ENCODE results near the gene SUGCT. TPM values are rescaled to one million over a fixed set of nuclear protein-coding genes. Genes with fewer than 3 reads are reported as not detected.

SUGCT gene
- total RNA-seq, 1 donor from 2014 or later = 12.0 TPM

DNA sequence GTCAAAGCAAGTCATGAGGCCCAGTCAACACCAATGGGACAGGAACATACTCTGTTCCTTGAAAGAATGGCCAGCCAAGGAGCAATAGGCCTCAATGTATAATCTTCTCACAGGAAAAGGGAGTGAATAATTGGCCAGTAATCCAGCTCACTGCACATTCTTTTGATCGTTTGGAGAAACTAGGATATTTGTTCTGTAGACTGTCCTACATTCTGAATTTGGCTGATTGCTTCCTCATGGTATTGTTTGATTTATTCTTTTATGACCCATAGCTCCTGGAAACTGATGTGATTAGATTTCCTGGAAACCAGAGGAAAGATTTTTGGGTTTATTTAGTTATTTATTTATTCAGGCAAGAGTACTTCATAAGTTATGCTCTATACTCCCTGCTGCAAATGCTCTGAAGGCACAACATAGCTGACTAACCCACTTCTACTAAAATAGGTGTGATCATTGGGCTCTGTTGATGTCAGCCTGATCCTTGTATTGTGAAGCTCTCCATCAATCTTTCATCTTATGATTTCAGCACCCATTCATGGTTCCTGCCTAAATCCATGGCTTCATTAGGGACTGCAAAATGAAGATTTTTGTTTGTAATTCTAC is 745.2 kb downstream of the SUGCT start:
- Histone ChIP-seq H3K9ac (ENCODE audit: low read depth in 1 of 3, low read length in 3 of 3) (no peak overlapping the region), H3K27ac (ENCODE audit: low read depth, low read length) (no peak overlapping the region), H3K9me3 (ENCODE audit: control insufficient read depth in 3 of 3, low read length in 3 of 3) (no peaks in the 10 kb centered on the region)

DNA sequence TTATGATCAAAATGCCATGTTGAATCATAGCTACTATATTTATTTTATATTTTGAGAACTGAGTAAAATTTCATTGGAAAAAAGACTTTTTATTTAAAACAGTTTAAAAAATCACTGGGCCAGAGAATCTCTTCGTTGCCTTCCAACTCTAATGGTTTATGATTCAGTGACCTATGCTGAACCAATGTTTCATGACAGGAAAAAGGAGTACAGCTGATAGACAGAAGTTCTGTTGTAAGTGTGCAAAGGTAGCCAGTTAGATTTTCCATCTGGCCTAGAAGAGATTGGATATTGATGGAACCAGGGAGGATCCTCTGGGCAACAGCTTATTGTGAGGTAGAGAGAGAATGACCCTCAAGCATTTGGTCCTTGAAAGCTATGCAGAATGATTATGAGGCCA is 745.8 kb downstream of the SUGCT start:
- Histone ChIP-seq H3K27me3 (ENCODE audit: control insufficient read depth in 3 of 3, insufficient read depth in 3 of 3, low read length in 3 of 3) (no peaks in the 10 kb centered on the region), H3K4me1 (ENCODE audit: control insufficient read depth in 3 of 3, insufficient read depth in 3 of 3, low read length in 3 of 3) (no peaks in the 10 kb centered on the region), H3K9ac (ENCODE audit: low read depth in 1 of 3, low read length in 3 of 3) (no peak overlapping the region), H3K4me3 (ENCODE audit: low read length in 3 of 3) (no peak overlapping the region), H3K27ac (ENCODE audit: low read depth, low read length) (no peak overlapping the region), H3K9me3 (ENCODE audit: control insufficient read depth in 3 of 3, low read length in 3 of 3) (no peaks in the 10 kb centered on the region), H3K36me3 (ENCODE audit: control insufficient read depth in 3 of 3, insufficient read depth in 3 of 3, low read length in 3 of 3) (no peaks in the 10 kb centered on the region)

More for the DNA sequence above, 745.2 kb downstream of the SUGCT start:
- H3K4me1 ChIP-seq (ENCODE audit: control insufficient read depth in 3 of 3, insufficient read depth in 3 of 3, low read length in 3 of 3) = no peaks in the 10 kb centered on the region
- no peaks in the 10 kb centered on the region for H3K36me3 ChIP-seq (ENCODE audit: control insufficient read depth in 3 of 3, insufficient read depth in 3 of 3, low read length in 3 of 3)
- H3K4me3 ChIP-seq (ENCODE audit: low read length in 3 of 3) = no peak overlapping the region
- H3K27me3 ChIP-seq (ENCODE audit: control insufficient read depth in 3 of 3, insufficient read depth in 3 of 3, low read length in 3 of 3) = no peaks in the 10 kb centered on the region

DNA sequence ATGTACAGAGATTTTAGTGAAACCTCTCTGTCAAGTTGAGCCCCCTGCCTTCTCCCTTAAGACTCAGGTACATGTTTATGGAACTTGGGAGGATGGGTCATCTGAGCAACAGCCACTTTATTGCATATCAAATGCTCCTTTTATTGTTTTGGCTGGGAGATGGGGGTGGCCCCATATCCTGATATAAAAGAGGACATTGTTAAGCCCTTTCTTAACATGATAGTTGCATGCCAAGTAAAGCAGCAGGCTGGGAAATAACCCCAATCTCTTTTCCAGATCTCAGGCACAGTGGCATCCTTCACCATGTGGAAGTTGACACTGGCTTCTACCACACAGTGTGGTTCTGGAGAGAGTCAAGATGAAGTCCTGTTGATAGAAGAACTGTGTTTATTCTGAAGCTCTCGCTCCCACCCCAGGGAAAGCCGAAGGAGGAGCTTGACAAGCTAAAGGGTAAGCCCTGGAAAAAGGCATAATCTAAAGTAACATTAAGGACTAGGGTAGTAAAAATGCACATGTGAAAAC is 746.7 kb downstream of the SUGCT start:
- no peaks in the 10 kb centered on the region for H3K4me1 ChIP-seq (ENCODE audit: control insufficient read depth in 3 of 3, insufficient read depth in 3 of 3, low read length in 3 of 3)
- no peaks in the 10 kb centered on the region for H3K9me3 ChIP-seq (ENCODE audit: control insufficient read depth in 3 of 3, low read length in 3 of 3)
- H3K4me3 ChIP-seq (ENCODE audit: low read length in 3 of 3) = no peak overlapping the region
- no peak overlapping the region for H3K27ac ChIP-seq (ENCODE audit: low read depth, low read length)
- H3K36me3 ChIP-seq (ENCODE audit: control insufficient read depth in 3 of 3, insufficient read depth in 3 of 3, low read length in 3 of 3) = no peaks in the 10 kb centered on the region
- H3K27me3 ChIP-seq (ENCODE audit: control insufficient read depth in 3 of 3, insufficient read depth in 3 of 3, low read length in 3 of 3) = no peaks in the 10 kb centered on the region
- H3K9ac ChIP-seq (ENCODE audit: low read depth in 1 of 3, low read length in 3 of 3) = no peak overlapping the region

DNA sequence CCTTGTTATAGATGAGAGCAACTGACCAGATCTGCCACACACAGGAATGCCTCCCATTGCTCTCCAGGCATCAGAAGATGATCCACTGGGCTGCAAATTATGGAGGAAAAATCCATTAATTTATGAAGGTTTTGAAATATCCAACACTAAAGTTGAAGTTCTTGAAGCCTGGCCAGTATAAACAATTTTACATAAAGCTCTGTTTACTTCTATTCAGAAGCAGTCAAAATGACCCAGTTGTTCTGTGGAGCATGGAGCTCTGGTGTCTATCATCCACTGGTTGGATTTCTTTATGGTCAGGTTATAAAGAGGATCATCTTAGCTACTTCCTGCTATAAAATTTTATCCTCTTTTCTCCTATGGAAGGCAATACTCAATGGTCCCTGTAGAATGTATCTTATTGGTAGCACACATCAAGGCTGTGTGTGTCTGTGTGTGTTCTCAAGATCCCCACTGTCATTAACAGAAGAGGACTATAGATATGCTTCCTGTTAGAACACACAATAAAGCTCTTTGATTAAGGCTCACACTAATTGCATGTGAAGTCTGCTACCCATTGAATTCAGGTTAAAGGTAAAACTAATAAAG is 747.4 kb downstream of the SUGCT start:
- Histone ChIP-seq H3K9me3 (ENCODE audit: control insufficient read depth in 3 of 3, low read length in 3 of 3) (no peaks in the 10 kb centered on the region), H3K9ac (ENCODE audit: low read depth in 1 of 3, low read length in 3 of 3) (no peak overlapping the region), H3K4me3 (ENCODE audit: low read length in 3 of 3) (no peak overlapping the region), H3K4me1 (ENCODE audit: control insufficient read depth in 3 of 3, insufficient read depth in 3 of 3, low read length in 3 of 3) (no peaks in the 10 kb centered on the region), H3K27me3 (ENCODE audit: control insufficient read depth in 3 of 3, insufficient read depth in 3 of 3, low read length in 3 of 3) (no peaks in the 10 kb centered on the region), H3K27ac (ENCODE audit: low read depth, low read length) (no peak overlapping the region), H3K36me3 (ENCODE audit: control insufficient read depth in 3 of 3, insufficient read depth in 3 of 3, low read length in 3 of 3) (no peaks in the 10 kb centered on the region)

DNA sequence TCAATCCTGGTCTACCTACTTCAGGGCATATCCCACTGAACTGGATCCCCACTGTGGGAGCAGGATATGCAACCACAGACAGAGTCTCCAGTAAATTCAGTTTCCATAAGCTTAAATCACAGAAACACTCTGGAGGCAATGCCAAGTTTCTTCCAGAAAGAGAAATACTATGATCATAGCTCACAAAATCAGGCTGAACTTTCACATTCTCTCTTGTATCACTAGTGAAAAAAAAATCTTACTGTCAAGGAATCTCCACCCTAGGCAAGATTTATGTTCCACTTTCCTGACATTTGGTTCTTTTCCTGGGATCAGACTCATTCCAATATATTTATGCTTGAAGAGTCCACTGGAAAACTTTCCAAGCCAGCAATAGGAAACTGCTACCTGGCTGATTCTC is 749.0 kb downstream of the SUGCT start:
- H3K27me3 ChIP-seq (ENCODE audit: control insufficient read depth in 3 of 3, insufficient read depth in 3 of 3, low read length in 3 of 3) = no peaks in the 10 kb centered on the region
- H3K9me3 ChIP-seq (ENCODE audit: control insufficient read depth in 3 of 3, low read length in 3 of 3) = peaks cover 0 to under 1% (median 0%) of the 10 kb centered on the region in 3 donors
- H3K4me3 ChIP-seq (ENCODE audit: low read length in 3 of 3) = no peak overlapping the region
- no peak overlapping the region for H3K9ac ChIP-seq (ENCODE audit: low read depth in 1 of 3, low read length in 3 of 3)
- H3K4me1 ChIP-seq (ENCODE audit: control insufficient read depth in 3 of 3, insufficient read depth in 3 of 3, low read length in 3 of 3) = no peaks in the 10 kb centered on the region
- no peak overlapping the region for H3K27ac ChIP-seq (ENCODE audit: low read depth, low read length)
- no peaks in the 10 kb centered on the region for H3K36me3 ChIP-seq (ENCODE audit: control insufficient read depth in 3 of 3, insufficient read depth in 3 of 3, low read length in 3 of 3)

DNA sequence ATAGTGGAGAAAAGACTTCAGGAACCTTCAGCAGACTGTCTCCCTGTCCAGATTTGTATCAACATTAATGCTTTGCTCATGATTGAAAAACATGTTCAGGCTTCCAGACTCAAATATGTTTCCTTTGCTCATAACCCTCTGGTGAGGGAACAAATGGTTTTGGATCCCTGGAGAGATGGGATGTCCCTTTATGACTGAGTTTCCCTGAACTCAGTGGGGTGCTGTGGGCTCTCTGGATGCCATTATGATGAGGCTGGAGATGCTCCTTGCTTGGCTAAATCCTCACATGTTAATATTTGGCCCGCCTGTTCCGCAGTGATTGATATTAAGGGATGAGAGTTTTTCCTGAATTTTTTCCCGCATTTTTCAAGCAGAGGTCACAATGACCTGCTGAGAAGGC is 749.4 kb downstream of the SUGCT start:
- Histone ChIP-seq H3K36me3 (ENCODE audit: control insufficient read depth in 3 of 3, insufficient read depth in 3 of 3, low read length in 3 of 3) (no peaks in the 10 kb centered on the region), H3K4me1 (ENCODE audit: control insufficient read depth in 3 of 3, insufficient read depth in 3 of 3, low read length in 3 of 3) (no peaks in the 10 kb centered on the region), H3K27ac (ENCODE audit: low read depth, low read length) (no peak overlapping the region), H3K9ac (ENCODE audit: low read depth in 1 of 3, low read length in 3 of 3) (no peak overlapping the region), H3K4me3 (ENCODE audit: low read length in 3 of 3) (no peak overlapping the region), H3K9me3 (ENCODE audit: control insufficient read depth in 3 of 3, low read length in 3 of 3) (peaks cover 0 to 3% (median 0%) of the 10 kb centered on the region in 3 donors), H3K27me3 (ENCODE audit: control insufficient read depth in 3 of 3, insufficient read depth in 3 of 3, low read length in 3 of 3) (no peaks in the 10 kb centered on the region)

DNA sequence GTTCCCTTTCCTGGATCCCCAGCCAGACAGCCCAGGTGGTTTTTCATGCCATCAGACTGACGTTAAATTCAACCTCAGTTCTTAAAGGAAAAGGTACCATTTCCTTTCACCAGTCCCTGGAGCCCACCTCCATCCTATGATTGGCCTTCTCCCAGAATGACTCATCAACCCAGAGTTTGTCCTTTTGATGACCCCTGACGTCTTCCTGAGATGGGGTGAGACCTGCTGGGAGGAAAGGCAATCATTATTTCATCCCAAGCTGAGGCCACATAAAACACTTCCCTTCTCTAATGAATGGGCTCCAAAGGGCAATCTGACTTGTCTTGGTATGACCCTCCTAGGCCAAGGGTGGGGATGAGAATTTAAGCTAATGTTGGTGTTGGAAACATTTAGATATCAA is 750.7 kb downstream of the SUGCT start:
- Histone ChIP-seq H3K4me1 (ENCODE audit: control insufficient read depth in 3 of 3, insufficient read depth in 3 of 3, low read length in 3 of 3) (no peaks in the 10 kb centered on the region), H3K4me3 (ENCODE audit: low read length in 3 of 3) (no peak overlapping the region), H3K27me3 (ENCODE audit: control insufficient read depth in 3 of 3, insufficient read depth in 3 of 3, low read length in 3 of 3) (no peaks in the 10 kb centered on the region), H3K27ac (ENCODE audit: low read depth, low read length) (no peak overlapping the region), H3K36me3 (ENCODE audit: control insufficient read depth in 3 of 3, insufficient read depth in 3 of 3, low read length in 3 of 3) (no peaks in the 10 kb centered on the region), H3K9me3 (ENCODE audit: control insufficient read depth in 3 of 3, low read length in 3 of 3) (peaks cover 0 to 3% (median 0%) of the 10 kb centered on the region in 3 donors), H3K9ac (ENCODE audit: low read depth in 1 of 3, low read length in 3 of 3) (no peak overlapping the region)

DNA sequence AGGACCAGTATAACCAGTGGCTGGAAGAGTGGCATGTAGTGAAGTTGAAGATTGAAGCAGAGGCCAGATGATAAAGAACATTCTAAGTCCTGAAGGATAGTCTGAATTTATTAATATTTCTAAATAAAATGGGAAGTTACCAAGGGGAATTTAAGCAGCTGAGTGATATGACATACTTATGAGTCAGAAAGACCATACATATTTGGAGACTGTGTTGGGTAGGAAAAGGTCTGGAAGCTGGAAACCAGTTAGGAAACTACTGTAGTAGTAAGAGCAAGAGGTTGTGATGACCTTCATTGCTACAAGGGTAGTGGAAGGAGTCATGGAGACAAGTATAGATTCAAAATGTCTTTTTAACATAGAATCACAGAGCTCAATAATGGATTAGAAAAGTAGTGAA is 752.3 kb downstream of the SUGCT start:
- Histone ChIP-seq H3K4me3 (ENCODE audit: low read length in 3 of 3) (no peak overlapping the region), H3K9me3 (ENCODE audit: control insufficient read depth in 3 of 3, low read length in 3 of 3) (peaks cover 0 to 3% (median 0%) of the 10 kb centered on the region in 3 donors), H3K4me1 (ENCODE audit: control insufficient read depth in 3 of 3, insufficient read depth in 3 of 3, low read length in 3 of 3) (no peaks in the 10 kb centered on the region), H3K27me3 (ENCODE audit: control insufficient read depth in 3 of 3, insufficient read depth in 3 of 3, low read length in 3 of 3) (no peaks in the 10 kb centered on the region), H3K36me3 (ENCODE audit: control insufficient read depth in 3 of 3, insufficient read depth in 3 of 3, low read length in 3 of 3) (no peaks in the 10 kb centered on the region), H3K9ac (ENCODE audit: low read depth in 1 of 3, low read length in 3 of 3) (no peak overlapping the region), H3K27ac (ENCODE audit: low read depth, low read length) (no peak overlapping the region)

DNA sequence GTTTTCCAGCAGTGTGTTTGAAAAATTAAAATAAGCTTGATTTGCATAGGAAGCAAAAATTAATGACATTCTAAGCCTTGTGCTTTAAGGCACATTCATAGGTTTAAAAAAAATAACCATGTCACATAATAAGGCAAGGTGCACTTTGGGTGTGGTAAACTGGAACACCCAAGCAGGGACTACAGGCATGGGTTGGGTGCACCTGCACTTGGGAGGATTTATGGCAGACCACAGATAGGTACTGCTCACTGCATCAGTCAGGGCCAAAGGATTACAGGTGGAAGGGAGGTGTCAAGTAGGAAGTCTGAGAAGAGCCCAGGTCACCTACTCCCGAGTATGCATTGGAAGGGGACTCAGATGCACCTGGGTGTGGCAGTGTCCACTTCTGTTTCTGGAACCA is 753.7 kb downstream of the SUGCT start:
- no peaks in the 10 kb centered on the region for H3K27me3 ChIP-seq (ENCODE audit: control insufficient read depth in 3 of 3, insufficient read depth in 3 of 3, low read length in 3 of 3)
- no peaks in the 10 kb centered on the region for H3K36me3 ChIP-seq (ENCODE audit: control insufficient read depth in 3 of 3, insufficient read depth in 3 of 3, low read length in 3 of 3)
- no peak overlapping the region for H3K27ac ChIP-seq (ENCODE audit: low read depth, low read length)
- no peaks in the 10 kb centered on the region for H3K4me1 ChIP-seq (ENCODE audit: control insufficient read depth in 3 of 3, insufficient read depth in 3 of 3, low read length in 3 of 3)
- H3K4me3 ChIP-seq (ENCODE audit: low read length in 3 of 3) = no peak overlapping the region
- peaks cover 0 to 3% (median 0%) of the 10 kb centered on the region in 3 donors for H3K9me3 ChIP-seq (ENCODE audit: control insufficient read depth in 3 of 3, low read length in 3 of 3)
- no peak overlapping the region for H3K9ac ChIP-seq (ENCODE audit: low read depth in 1 of 3, low read length in 3 of 3)

DNA sequence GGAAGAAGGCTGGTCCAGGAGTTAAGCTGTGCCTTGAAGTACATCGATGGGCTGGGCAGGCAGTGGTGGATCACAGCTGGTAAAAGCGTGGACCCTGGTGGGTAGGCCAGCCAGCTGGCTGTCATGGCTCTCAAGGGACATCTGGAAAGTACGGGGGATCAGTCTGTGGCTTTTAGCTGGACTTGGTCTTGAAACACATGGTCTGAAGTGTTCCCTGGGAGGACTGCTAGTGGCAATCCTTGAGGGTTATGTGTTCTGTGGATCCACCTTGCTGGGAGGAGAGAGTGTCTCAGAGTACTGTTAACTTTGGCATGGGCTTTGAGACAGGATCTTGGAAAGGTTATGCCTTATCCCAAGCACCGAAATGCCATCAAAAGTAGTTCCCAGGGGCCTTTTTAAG is 754.3 kb downstream of the SUGCT start:
- Histone ChIP-seq H3K36me3 (ENCODE audit: control insufficient read depth in 3 of 3, insufficient read depth in 3 of 3, low read length in 3 of 3) (no peaks in the 10 kb centered on the region), H3K9ac (ENCODE audit: low read depth in 1 of 3, low read length in 3 of 3) (no peak overlapping the region), H3K4me3 (ENCODE audit: low read length in 3 of 3) (no peak overlapping the region), H3K4me1 (ENCODE audit: control insufficient read depth in 3 of 3, insufficient read depth in 3 of 3, low read length in 3 of 3) (no peaks in the 10 kb centered on the region), H3K27me3 (ENCODE audit: control insufficient read depth in 3 of 3, insufficient read depth in 3 of 3, low read length in 3 of 3) (no peaks in the 10 kb centered on the region), H3K9me3 (ENCODE audit: control insufficient read depth in 3 of 3, low read length in 3 of 3) (peaks cover 0 to 3% (median 0%) of the 10 kb centered on the region in 3 donors), H3K27ac (ENCODE audit: low read depth, low read length) (no peak overlapping the region)
